Activated naive CD8-positive, alpha-beta T cell (primary cell): ENCODE data around the gene RAB3GAP2.
"Not testable (repeated sequence)": the region's sequence is repeated elsewhere in the genome, so short reads cannot be mapped to it uniquely, and the experiment has no call there.

Experiments used
- H3K27ac Mint-ChIP-seq: one replicate; pipeline ENCODE4 v1.8.0; 2021; ENCODE audit warnings: mixed read lengths
- H3K27me3 Mint-ChIP-seq: one replicate; pipeline ENCODE4 v1.8.0; 2021; ENCODE audit warnings: mixed read lengths
- H3K36me3 Mint-ChIP-seq: one replicate; pipeline ENCODE4 v1.8.0; 2021; ENCODE audit warnings: mixed read lengths
- H3K4me1 Mint-ChIP-seq: one replicate; pipeline ENCODE4 v1.8.0; 2021; ENCODE audit warnings: low read depth, mixed read lengths
- H3K4me3 Mint-ChIP-seq: one replicate; pipeline ENCODE4 v1.8.0; 2021; ENCODE audit warnings: mild to moderate bottlenecking, mixed read lengths
- H3K9me3 Mint-ChIP-seq: one replicate; pipeline ENCODE4 v1.8.0; 2021; ENCODE audit warnings: low read depth, mixed read lengths

RAB3GAP2 gene

DNA sequence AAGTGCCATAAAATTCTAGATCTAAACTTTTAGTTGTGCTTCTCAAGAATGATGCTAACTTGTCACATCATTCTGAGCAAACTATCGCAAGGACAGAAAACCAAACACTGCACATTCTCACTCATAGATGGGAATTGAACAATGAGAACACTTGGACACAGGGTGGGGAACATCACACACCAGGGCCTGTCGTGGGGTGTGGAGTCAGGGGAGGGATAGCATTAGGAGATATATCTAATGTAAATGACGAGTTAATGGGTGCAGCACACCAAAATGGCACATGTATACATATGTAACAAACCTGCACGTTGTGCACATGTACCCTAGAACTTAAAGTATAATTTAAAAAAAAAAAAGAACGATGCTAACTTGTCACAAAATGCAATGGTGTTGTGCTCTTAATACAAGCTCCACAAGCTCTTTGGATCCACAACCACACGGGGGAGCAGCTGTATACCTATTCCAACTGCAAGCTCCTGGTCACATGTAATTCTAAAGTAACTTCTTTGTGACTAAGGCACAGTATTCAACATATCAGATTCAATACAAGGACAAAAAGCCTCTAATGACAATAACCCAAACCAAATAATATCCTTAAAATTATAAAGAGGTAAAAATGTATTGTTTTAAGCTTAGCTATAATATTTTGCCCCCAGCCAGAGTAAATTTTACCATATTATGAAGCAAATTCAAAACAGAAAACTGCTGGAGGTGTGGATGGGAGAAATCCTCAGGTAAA lies 53.7 kb downstream of the RAB3GAP2 start:
- H3K9me3 Mint-ChIP-seq, H3K36me3 Mint-ChIP-seq, H3K4me3 Mint-ChIP-seq, H3K27me3 Mint-ChIP-seq, H3K27ac Mint-ChIP-seq: not testable (repeated sequence)
- peaks cover 38% of the 10 kb centered on the region for H3K4me1 Mint-ChIP-seq

- Mint-ChIP-seq H3K4me3 (no peak overlapping the region), H3K27me3 (no peaks in the 10 kb centered on the region), H3K36me3 (peaks cover 2% of the 10 kb centered on the region)
Measured at GRCh38 chr1:220217383-220217988, 54.8 kb downstream of the RAB3GAP2 start.

GRCh38 chr1:220213382-220213983 lies 58.8 kb downstream of the RAB3GAP2 start:
- H3K9me3 Mint-ChIP-seq, result no peaks in the 10 kb centered on the region
- H3K27me3 Mint-ChIP-seq, result no peaks in the 10 kb centered on the region
- peaks cover 12% of the 10 kb centered on the region for H3K4me1 Mint-ChIP-seq
- H3K4me3 Mint-ChIP-seq, result no peak overlapping the region
- peaks cover 12% of the 10 kb centered on the region for H3K36me3 Mint-ChIP-seq
- no peak overlapping the region for H3K27ac Mint-ChIP-seq

More at GRCh38 chr1:220217383-220217988, 54.8 kb downstream of the RAB3GAP2 start:
- Mint-ChIP-seq H3K27ac (no peak overlapping the region), H3K9me3 (no peaks in the 10 kb centered on the region), H3K4me1 (peaks cover 31% of the 10 kb centered on the region)

DNA sequence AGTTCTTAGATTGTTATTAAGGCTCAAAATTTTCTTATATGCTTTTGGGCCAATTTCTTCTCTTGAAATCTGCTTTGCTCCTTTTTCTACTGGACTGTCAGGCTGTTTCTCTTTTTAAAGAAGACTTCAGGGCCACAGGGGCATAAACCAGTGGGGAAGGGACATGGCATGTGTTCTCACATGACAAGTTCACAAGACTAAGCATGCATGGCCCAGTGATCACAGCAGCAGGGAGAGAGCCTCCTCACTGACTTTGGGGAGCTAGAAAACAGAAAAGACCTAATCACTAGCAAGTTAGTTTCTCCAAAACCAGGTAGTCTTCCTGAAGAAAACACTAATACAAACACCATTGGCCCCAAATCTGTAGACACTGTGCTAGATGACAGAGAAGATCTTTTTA lies 64.8 kb downstream of the RAB3GAP2 start:
- no peaks in the 10 kb centered on the region for H3K9me3 Mint-ChIP-seq
- H3K27ac Mint-ChIP-seq, result no peak overlapping the region
- H3K36me3 Mint-ChIP-seq, result peaks cover 36% of the 10 kb centered on the region
- no peaks in the 10 kb centered on the region for H3K4me1 Mint-ChIP-seq
- H3K4me3 Mint-ChIP-seq, result no peak overlapping the region
- H3K27me3 Mint-ChIP-seq, result no peaks in the 10 kb centered on the region

GRCh38 chr1:220204758-220205157 lies 67.5 kb downstream of the RAB3GAP2 start:
- H3K27ac Mint-ChIP-seq, H3K4me3 Mint-ChIP-seq, H3K27me3 Mint-ChIP-seq, H3K4me1 Mint-ChIP-seq, H3K9me3 Mint-ChIP-seq: not testable (repeated sequence)
- H3K36me3 Mint-ChIP-seq, result peaks cover 30% of the 10 kb centered on the region

DNA sequence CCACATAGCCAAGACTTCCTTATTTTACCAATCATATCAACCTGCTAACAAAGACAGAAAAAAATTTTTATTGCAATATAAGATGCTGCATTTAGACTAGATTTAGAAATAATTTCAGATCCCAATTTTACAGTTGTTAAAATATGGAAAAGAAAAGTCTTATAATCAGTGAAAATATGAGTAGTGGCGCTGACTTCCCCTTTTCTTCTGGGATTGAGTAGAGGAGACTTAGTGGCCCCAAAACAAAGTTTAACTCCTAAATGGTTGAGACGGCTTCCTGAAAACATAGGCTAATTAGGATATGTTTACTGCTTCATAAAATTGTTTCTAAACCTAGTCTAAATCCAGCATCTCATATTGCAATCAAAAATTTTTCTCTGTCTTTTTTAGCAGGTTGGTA lies 68.4 kb downstream of the RAB3GAP2 start:
- no peak overlapping the region for H3K27ac Mint-ChIP-seq
- no peak overlapping the region for H3K4me3 Mint-ChIP-seq
- no peaks in the 10 kb centered on the region for H3K27me3 Mint-ChIP-seq
- H3K36me3 Mint-ChIP-seq, result peaks cover 24% of the 10 kb centered on the region
- H3K4me1 Mint-ChIP-seq, result no peaks in the 10 kb centered on the region
- H3K9me3 Mint-ChIP-seq, result no peaks in the 10 kb centered on the region

GRCh38 chr1:220198186-220199005 lies 73.9 kb downstream of the RAB3GAP2 start:
- Mint-ChIP-seq H3K9me3 (no peaks in the 10 kb centered on the region), H3K4me3 (no peak overlapping the region), H3K27ac (no peak overlapping the region), H3K27me3 (no peaks in the 10 kb centered on the region), H3K36me3 (no peaks in the 10 kb centered on the region), H3K4me1 (no peaks in the 10 kb centered on the region)

DNA sequence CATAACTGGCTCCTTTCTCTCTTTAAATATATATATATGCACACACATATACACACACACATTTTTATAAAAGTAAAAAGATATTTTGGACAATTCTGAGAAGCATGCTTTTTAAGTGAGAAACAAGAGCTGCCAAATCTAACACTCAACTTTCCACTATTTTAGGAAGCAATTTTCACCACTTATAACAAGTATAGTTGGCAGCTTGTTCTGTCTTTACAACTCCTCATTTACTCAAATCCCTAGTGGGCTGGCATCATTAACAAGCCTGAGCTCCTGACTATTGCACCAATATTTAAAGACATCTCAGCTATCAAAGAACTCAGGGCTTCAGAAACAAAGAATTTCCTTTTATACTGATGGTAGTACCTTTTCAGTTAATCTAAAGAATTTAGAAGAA lies 76.6 kb downstream of the RAB3GAP2 start:
- Mint-ChIP-seq H3K36me3 (peaks cover 4% of the 10 kb centered on the region), H3K27me3 (no peaks in the 10 kb centered on the region), H3K4me3 (no peak overlapping the region), H3K4me1 (no peaks in the 10 kb centered on the region), H3K27ac (no peak overlapping the region), H3K9me3 (no peaks in the 10 kb centered on the region)

DNA sequence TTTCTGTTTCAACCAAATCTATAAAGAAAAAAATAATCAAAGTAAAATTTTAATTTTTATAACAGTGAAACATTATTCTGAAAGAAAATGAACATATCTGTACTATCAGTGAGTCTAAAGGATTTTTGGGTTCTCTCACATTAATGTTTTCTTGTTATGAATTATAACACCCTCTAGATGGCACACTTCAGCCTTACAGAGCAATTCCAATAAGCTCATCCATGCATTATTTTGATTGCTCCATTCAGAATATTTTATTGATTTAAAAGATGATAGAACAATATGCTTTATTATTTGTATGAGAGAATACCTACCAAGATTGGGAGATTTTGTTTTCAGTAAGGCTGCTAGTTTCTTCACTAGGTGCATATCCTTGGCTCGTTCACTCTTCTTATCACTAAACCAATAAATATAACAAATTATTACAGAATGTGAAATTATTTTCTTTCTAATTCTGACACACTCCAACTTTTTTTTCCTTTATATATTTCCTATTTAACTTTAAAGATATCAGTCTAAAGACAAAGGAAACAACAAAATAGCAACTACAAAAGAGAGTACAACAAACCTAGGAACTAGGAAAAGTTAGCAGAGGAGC lies 82.4 kb downstream of the RAB3GAP2 start:
- Mint-ChIP-seq H3K9me3 (no peaks in the 10 kb centered on the region), H3K36me3 (peaks cover 7% of the 10 kb centered on the region), H3K27me3 (no peaks in the 10 kb centered on the region), H3K4me1 (no peaks in the 10 kb centered on the region), H3K4me3 (no peak overlapping the region), H3K27ac (no peak overlapping the region)

DNA sequence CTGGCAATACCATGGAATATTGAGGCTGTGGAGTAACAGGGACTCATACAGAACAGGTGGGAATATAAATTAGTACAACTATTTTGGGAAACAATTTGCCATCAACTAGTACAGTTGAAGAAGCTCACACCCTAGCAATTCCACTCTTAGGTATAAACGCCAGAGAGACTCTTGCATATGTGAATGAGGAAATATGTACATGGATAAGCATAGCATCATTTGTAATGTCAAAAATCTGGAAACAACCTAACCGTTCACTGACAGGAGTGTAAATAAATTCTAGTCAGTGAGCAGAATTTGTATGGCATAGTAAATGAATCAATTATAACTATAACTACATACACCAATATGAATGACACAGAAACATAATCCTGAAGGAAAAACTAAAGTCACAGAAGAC lies 83.7 kb downstream of the RAB3GAP2 start:
- Mint-ChIP-seq H3K4me3 (no peak overlapping the region), H3K27me3 (no peaks in the 10 kb centered on the region), H3K36me3 (peaks cover 7% of the 10 kb centered on the region), H3K9me3 (no peaks in the 10 kb centered on the region), H3K4me1 (no peaks in the 10 kb centered on the region), H3K27ac (no peak overlapping the region)

DNA sequence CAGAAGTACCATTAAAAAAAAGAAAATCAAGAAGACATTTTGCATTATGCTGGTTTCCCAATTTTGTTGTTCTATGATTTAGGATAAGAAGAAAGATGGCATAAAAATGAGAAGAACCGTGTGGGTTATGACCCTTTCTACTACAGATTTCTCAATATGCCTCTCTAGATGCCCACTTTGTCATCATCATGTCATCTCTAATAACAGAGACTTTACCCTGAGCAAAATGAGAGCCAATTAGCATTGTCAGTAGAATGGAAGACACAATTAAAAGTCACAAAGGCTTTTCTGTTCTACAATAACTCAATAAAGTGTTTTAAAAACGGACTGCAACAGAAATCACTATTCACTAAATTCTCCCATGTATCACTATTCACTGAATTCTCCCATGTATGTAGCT lies 85.5 kb downstream of the RAB3GAP2 start:
- peaks cover 9% of the 10 kb centered on the region for H3K36me3 Mint-ChIP-seq
- H3K4me1 Mint-ChIP-seq, result no peaks in the 10 kb centered on the region

GRCh38 chr1:220184506-220184905 lies 87.7 kb downstream of the RAB3GAP2 start:
- H3K9me3 Mint-ChIP-seq, result no peaks in the 10 kb centered on the region
- H3K27ac Mint-ChIP-seq, result no peak overlapping the region
- H3K27me3 Mint-ChIP-seq, result no peaks in the 10 kb centered on the region
- H3K4me1 Mint-ChIP-seq, result peaks cover under 1% of the 10 kb centered on the region
- H3K4me3 Mint-ChIP-seq, result no peak overlapping the region
- H3K36me3 Mint-ChIP-seq, result peaks cover 21% of the 10 kb centered on the region

More for the DNA sequence above, 85.5 kb downstream of the RAB3GAP2 start:
- H3K9me3 Mint-ChIP-seq, result no peaks in the 10 kb centered on the region
- no peak overlapping the region for H3K4me3 Mint-ChIP-seq
- H3K27ac Mint-ChIP-seq, result no peak overlapping the region
- no peaks in the 10 kb centered on the region for H3K27me3 Mint-ChIP-seq

- H3K36me3 Mint-ChIP-seq, result peaks cover 25% of the 10 kb centered on the region
- no peaks in the 10 kb centered on the region for H3K9me3 Mint-ChIP-seq
- H3K4me3 Mint-ChIP-seq, result no peak overlapping the region
- no peaks in the 10 kb centered on the region for H3K27me3 Mint-ChIP-seq
- peaks cover 4% of the 10 kb centered on the region for H3K4me1 Mint-ChIP-seq
- no peak overlapping the region for H3K27ac Mint-ChIP-seq
Measured at GRCh38 chr1:220182656-220183055, 89.6 kb downstream of the RAB3GAP2 start.

DNA sequence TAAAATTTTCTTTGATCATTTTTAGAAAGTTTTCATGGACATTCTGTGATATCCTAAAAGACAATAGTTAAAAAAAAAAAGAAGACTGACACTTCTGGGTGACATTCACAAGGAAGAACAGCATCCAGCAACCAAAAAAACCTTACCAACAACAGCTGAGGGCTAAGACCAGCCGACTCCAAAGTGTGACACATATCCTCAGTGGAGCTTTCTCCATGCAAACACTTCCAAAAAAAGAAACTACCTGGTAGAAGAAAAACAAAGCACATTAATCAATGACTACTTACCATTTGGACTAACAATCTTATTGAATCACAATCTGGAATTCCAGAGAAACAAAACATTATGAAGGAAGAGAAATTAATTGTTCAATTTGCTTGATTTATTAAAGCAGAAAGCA lies 90.1 kb downstream of the RAB3GAP2 start:
- Mint-ChIP-seq H3K36me3 (peaks cover 31% of the 10 kb centered on the region), H3K27ac (no peak overlapping the region), H3K4me1 (peaks cover 6% of the 10 kb centered on the region), H3K9me3 (no peaks in the 10 kb centered on the region), H3K4me3 (no peak overlapping the region), H3K27me3 (no peaks in the 10 kb centered on the region)

DNA sequence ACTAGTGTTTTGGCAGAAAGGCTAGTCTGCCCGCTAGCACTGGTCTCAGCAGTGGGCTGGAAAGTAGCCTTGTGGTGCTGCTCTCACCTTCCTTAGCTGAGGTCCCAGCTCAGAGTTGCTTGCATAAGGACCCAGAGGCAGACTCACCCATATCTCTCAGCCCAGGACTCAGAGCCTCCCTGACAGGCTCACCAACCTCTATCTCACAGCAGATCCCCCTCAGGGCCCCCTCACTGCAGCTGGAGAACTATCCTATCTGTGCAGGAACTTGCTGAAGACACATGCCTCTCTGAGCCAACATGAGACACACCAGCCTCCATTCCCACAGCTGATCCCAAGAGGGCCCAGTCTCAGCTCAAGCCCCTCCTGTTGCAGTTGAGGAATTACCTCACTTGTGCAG lies 95.7 kb downstream of the RAB3GAP2 start:
- H3K4me1 Mint-ChIP-seq, result peaks cover 7% of the 10 kb centered on the region
- no peak overlapping the region for H3K4me3 Mint-ChIP-seq
- H3K27ac Mint-ChIP-seq, result no peak overlapping the region
- H3K9me3 Mint-ChIP-seq, result no peaks in the 10 kb centered on the region
- peaks cover 50% of the 10 kb centered on the region for H3K36me3 Mint-ChIP-seq
- no peaks in the 10 kb centered on the region for H3K27me3 Mint-ChIP-seq
